Tibial artery (tissue), 4 donors: ENCODE data around the gene PPP1R16B.

Experiments
- DNase-seq, 2 donors: peaks; one replicate each; pipeline ENCODE4 v3.0.0-alpha.2; 2019
- H3K27ac ChIP-seq, 2 donors: fragments of 200-600 bp; sonication (generic) in 1 of 2; 1 replicate in 1 of 2; 2 replicates in 1 of 2; pipeline ENCODE4 v1.5.1; 2018 to 2019; ENCODE audit warnings: mild to moderate bottlenecking in 1 of 2
- H3K27me3 ChIP-seq, 2 donors: fragments of 200-600 bp; sonication (generic) in 1 of 2; one replicate each; pipeline versions ENCODE4 v1.5.1 to v1.6.0; 2016 to 2019
- H3K36me3 ChIP-seq, 3 donors: fragments of 200-600 bp; sonication (generic) in 2 of 3; one replicate each; pipeline ENCODE4 v1.5.1; 2016 to 2019; ENCODE audit warnings: mild to moderate bottlenecking in 2 of 3
- H3K4me1 ChIP-seq, 4 donors: fragments of 200-600 bp; sonication (generic) in 2 of 4; 1 replicate in 3 of 4; 2 replicates in 1 of 4; pipeline ENCODE4 v1.5.1; 2016 to 2019
- H3K4me3 ChIP-seq, 2 donors: fragments of 200-600 bp; sonication (generic) in 1 of 2; 1 replicate in 1 of 2; 2 replicates in 1 of 2; pipeline ENCODE4 v1.5.1; 2018 to 2019; ENCODE audit warnings: mild to moderate bottlenecking in 2 of 2
- H3K9me3 ChIP-seq, 3 donors: fragments of 200-600 bp; sonication (generic) in 1 of 3; one replicate each; pipeline ENCODE4 v1.5.1; 2016 to 2019
- intact Hi-C: fragments of 100-400 bp; cut with DNase I; formaldehyde crosslinking; loops from one replicate; pipeline ENCODE4 v1.15.0; 2023; ENCODE audit warnings: low total_unique reads
- TF ChIP-seq, protein P1 (sequence below), 2 experiments: fragments of 200-600 bp in 1 of 2; fragments of 450-650 bp in 1 of 2; IDR thresholded peaks; one replicate each; pipeline ENCODE4 v1.5.1; 2017 to 2019; ENCODE audit warnings: antibody characterized with exemption in 2 of 2, mild to moderate bottlenecking in 1 of 2, moderate library complexity in 1 of 2

Gene PPP1R16B

GRCh38 chr20:38818113-38819065, 12.9 kb downstream of the PPP1R16B start:
- Histone ChIP-seq H3K4me1 (no peaks in the 10 kb centered on the region), H3K27me3 (peaks cover 0 to 3% of the 10 kb centered on the region in 2 donors), H3K9me3 (peaks cover 0 to 9% (median 0%) of the 10 kb centered on the region in 3 donors), H3K27ac (no peak overlapping the region), H3K36me3 (no peaks in the 10 kb centered on the region), H3K4me3 (no peak overlapping the region)
- TF ChIP-seq, protein P1, sequence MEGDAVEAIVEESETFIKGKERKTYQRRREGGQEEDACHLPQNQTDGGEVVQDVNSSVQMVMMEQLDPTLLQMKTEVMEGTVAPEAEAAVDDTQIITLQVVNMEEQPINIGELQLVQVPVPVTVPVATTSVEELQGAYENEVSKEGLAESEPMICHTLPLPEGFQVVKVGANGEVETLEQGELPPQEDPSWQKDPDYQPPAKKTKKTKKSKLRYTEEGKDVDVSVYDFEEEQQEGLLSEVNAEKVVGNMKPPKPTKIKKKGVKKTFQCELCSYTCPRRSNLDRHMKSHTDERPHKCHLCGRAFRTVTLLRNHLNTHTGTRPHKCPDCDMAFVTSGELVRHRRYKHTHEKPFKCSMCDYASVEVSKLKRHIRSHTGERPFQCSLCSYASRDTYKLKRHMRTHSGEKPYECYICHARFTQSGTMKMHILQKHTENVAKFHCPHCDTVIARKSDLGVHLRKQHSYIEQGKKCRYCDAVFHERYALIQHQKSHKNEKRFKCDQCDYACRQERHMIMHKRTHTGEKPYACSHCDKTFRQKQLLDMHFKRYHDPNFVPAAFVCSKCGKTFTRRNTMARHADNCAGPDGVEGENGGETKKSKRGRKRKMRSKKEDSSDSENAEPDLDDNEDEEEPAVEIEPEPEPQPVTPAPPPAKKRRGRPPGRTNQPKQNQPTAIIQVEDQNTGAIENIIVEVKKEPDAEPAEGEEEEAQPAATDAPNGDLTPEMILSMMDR (IDR thresholded peaks at IDR 0.05): no peak
- no peak for DNase-seq
- intact Hi-C loops: no loop called here

- H3K36me3 ChIP-seq: no peaks in the 10 kb centered on the region
- H3K4me1 ChIP-seq: no peaks in the 10 kb centered on the region
- peaks cover 0 to 5% of the 10 kb centered on the region in 2 donors for H3K27me3 ChIP-seq
- no peak for DNase-seq
- intact Hi-C loops: no loop called here
- no peak overlapping the region for H3K27ac ChIP-seq
- H3K4me3 ChIP-seq: no peak overlapping the region
- H3K9me3 ChIP-seq: peaks cover 0 to 9% (median 0%) of the 10 kb centered on the region in 3 donors
- TF ChIP-seq, protein P1 (IDR thresholded peaks at IDR 0.05): no peak
Observed at GRCh38 chr20:38825571-38825900, 20.0 kb downstream of the PPP1R16B start.

- Histone ChIP-seq H3K9me3 (peaks cover 0 to 6% (median 0%) of the 10 kb centered on the region in 3 donors), H3K36me3 (no peaks in the 10 kb centered on the region), H3K4me3 (no peak overlapping the region), H3K27me3 (peaks cover 0 to 8% of the 10 kb centered on the region in 2 donors), H3K27ac (no peak overlapping the region), H3K4me1 (no peaks in the 10 kb centered on the region)
- TF ChIP-seq, protein P1 (IDR thresholded peaks at IDR 0.05): no peak
- intact Hi-C loops: no loop called here
- DNase-seq: no peak
Observed at GRCh38 chr20:38825901-38826625, 20.6 kb downstream of the PPP1R16B start.

DNA sequence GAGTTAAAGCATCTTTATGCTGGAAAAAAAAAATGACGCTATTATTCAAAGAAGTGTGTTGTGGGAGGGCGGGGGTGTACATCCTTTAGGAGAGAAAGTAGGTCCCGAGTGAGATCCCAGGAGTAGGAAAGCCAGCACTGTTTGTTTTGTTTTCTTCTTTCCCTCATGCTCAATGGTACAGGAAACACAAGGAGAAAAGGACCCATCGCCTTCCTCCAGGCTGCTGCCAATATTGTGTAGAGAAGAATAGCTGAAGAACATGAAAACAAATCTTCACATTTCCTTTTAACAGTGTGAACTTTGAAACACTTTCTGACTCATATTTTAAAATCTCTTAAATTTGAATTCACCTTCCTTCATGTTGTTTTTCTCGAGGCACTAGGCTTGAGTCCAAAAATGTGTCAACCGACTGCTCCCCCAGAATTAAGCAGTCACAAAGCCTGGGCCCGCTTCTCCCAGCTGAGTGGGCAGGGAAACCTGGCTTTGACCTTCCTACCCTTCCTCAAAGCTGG, 22.3 kb downstream of the PPP1R16B start:
- Histone ChIP-seq H3K4me3 (no peak overlapping the region), H3K4me1 (no peaks in the 10 kb centered on the region), H3K27ac (no peak overlapping the region), H3K27me3 (peaks cover 0 to 8% of the 10 kb centered on the region in 2 donors), H3K36me3 (no peaks in the 10 kb centered on the region), H3K9me3 (no peaks in the 10 kb centered on the region)
- TF ChIP-seq, protein P1 (IDR thresholded peaks at IDR 0.05): no peak
- no peak for DNase-seq
- intact Hi-C loops: no loop called here

DNA sequence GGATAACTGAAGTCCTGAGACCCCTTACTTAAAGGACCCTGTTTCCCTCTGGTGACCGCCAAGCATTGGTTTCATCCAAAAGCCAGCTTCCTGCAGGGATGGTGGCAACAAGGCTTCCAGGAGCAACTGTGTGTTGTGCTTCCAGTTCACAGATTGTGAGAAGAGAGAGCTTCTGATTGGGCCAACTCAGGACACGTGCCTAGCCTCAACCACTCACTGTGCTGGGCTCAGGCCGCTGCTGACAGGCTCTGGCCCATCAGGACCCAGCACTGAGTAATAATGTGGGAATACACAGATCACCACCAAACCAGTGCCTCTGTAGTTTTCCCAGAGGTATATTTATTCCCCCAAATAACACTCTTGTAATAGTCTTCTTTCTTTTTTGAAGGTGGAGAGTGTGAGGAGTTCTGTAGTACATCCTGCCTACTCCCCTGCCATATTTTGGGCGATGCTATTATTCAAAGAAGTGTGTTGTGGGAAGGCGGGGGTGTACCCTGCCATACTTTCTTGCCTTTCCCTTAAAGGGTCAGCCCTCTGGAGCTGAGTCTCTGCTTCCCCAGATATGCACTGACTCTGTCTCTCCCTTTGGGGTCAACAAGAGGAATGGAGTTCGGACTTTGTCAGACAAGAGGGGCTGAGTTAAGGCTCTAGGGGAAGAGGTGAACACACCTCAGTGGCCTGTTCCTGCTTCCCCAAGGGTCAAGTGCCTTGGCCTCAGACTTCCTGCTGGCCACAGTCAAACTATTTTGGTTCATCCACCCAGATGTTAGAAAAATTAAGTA, 23.2 kb downstream of the PPP1R16B start:
- intact Hi-C loops: no loop called here
- H3K36me3 ChIP-seq: no peaks in the 10 kb centered on the region
- H3K27me3 ChIP-seq: peaks cover 0 to 6% of the 10 kb centered on the region in 2 donors
- no peaks in the 10 kb centered on the region for H3K4me1 ChIP-seq
- no peaks in the 10 kb centered on the region for H3K9me3 ChIP-seq
- TF ChIP-seq, protein P1 (IDR thresholded peaks at IDR 0.05): no peak
- no peak overlapping the region for H3K27ac ChIP-seq
- H3K4me3 ChIP-seq: no peak overlapping the region
- no peak for DNase-seq
